Panc1 (cell line): ENCODE results near the gene PLIN5. TPM values are rescaled to one million over a fixed set of nuclear protein-coding genes. Genes with fewer than 3 reads are reported as not detected.

Source experiments
- ATAC-seq: fragments of 200-7000 bp; cut with Tn5 transposase; 2 replicates; pipeline ENCODE4 v1.9.1; 2020; ENCODE audit warnings: mild to moderate bottlenecking, moderate library complexity
- BruUV-seq: library from RNA; stranded (reverse); fragments of 400-500 nt; replicated peaks from 2 replicates; lab custom pipeline; 2021; lab: Mats Ljungman, UMichigan
- CTCF ChIA-PET: fragments of 300-600 bp; sonication (Branson Sonifier 250); formaldehyde crosslinking; loops from one replicate; lab custom pipeline; 2022; ENCODE audit warnings: antibody characterized with exemption; lab: Charles Lee
- POLR2A ChIA-PET: fragments of 300-600 bp; sonication (Branson Sonifier 250); formaldehyde crosslinking; loops from one replicate; lab custom pipeline; 2022; ENCODE audit warnings: antibody characterized with exemption; lab: Charles Lee
- DNase-seq: peaks from one replicate; pipeline ENCODE4 v3.0.0-alpha.2; 2010; ENCODE audit warnings: low read depth, low spot score
- H3K27ac ChIP-seq: 2 replicates; pipeline ENCODE4 v1.5.1; 2011; ENCODE audit warnings: mild to moderate bottlenecking, low read length, inconsistent platforms
- H3K27me3 ChIP-seq: fragments of 200-500 bp; sonication (Bioruptor generic); 2 replicates; pipeline ENCODE4 v1.6.0; 2014; ENCODE audit warnings: low read length, inconsistent platforms; ENCODE audit not compliant: control insufficient read depth, insufficient read depth
- H3K36me3 ChIP-seq: fragments of 200-500 bp; sonication (Bioruptor generic); 2 replicates; pipeline ENCODE4 v1.5.1; 2014; ENCODE audit warnings: inconsistent platforms, mild to moderate bottlenecking, low read length, moderate library complexity; ENCODE audit not compliant: control insufficient read depth, insufficient read depth
- H3K4me1 ChIP-seq: 2 replicates; pipeline ENCODE4 v1.5.1; 2011; ENCODE audit warnings: inconsistent platforms, mild to moderate bottlenecking, low read length, moderate library complexity; ENCODE audit not compliant: control insufficient read depth, insufficient read depth
- H3K4me3 ChIP-seq, 2 experiments: 2 replicates each; pipeline ENCODE4 v1.5.1; 2011 to 2012; ENCODE audit warnings: low read depth in 2 of 2, low read length in 2 of 2, mild to moderate bottlenecking in 2 of 2, inconsistent platforms in 1 of 2, moderate library complexity in 1 of 2
- H3K9me3 ChIP-seq: fragments of 200-500 bp; sonication (Bioruptor generic); 2 replicates; pipeline ENCODE4 v1.5.1; 2014; ENCODE audit warnings: low read depth, mild to moderate bottlenecking, inconsistent platforms, low read length, moderate library complexity; ENCODE audit not compliant: control insufficient read depth, insufficient read depth
- CTCF ChIP-seq: fragments of 450-650 bp; IDR thresholded peaks from 2 replicates; pipeline ENCODE4 v1.5.1; 2017; ENCODE audit warnings: mild to moderate bottlenecking
- POLR2AphosphoS5 ChIP-seq: IDR thresholded peaks from 2 replicates; pipeline ENCODE4 v1.6.1; 2012; ENCODE audit warnings: mild to moderate bottlenecking, low read depth, low read length, moderate library complexity
- REST ChIP-seq, 2 experiments: IDR thresholded peaks; 2 replicates each; pipeline ENCODE4 v1.6.1; 2011 to 2012; ENCODE audit warnings: low read depth in 2 of 2, control low read depth in 1 of 2, low read length in 1 of 2, mild to moderate bottlenecking in 1 of 2, moderate library complexity in 1 of 2; ENCODE audit not compliant: insufficient read depth in 1 of 2
- SIN3A ChIP-seq: IDR thresholded peaks from 2 replicates; pipeline ENCODE4 v1.6.1; 2012; ENCODE audit warnings: low read depth, mild to moderate bottlenecking, low read length, moderate library complexity, borderline replicate concordance; ENCODE audit not compliant: insufficient read depth
- TCF7L2 ChIP-seq: IDR thresholded peaks from 2 replicates; pipeline ENCODE4 v1.6.1; 2011; ENCODE audit warnings: mild to moderate bottlenecking, low read depth, low read length, inconsistent platforms
- in situ Hi-C: cut with HindIII; loops from 2 replicates; pipeline ENCODE4 v1.10.0; 2016; ENCODE audit warnings: low sequenced_read_pairs, low pct_unique_long_range_greater_than_20kb
- intact Hi-C: fragments of 100-400 bp; cut with micrococcal nuclease; formaldehyde crosslinking; loops from one replicate; pipeline ENCODE4 v1.10.0; 2022; ENCODE audit not compliant: unreplicated experiment
- total RNA-seq: library from RNA; stranded (reverse); gene quantifications from one replicate; pipeline ENCODE4 v1.2.1, GENCODE V29; 2021; ENCODE audit not compliant: unreplicated experiment

The PLIN5 gene
- total RNA-seq, 1 experiment from 2014 or later: 0.64 TPM

DNA sequence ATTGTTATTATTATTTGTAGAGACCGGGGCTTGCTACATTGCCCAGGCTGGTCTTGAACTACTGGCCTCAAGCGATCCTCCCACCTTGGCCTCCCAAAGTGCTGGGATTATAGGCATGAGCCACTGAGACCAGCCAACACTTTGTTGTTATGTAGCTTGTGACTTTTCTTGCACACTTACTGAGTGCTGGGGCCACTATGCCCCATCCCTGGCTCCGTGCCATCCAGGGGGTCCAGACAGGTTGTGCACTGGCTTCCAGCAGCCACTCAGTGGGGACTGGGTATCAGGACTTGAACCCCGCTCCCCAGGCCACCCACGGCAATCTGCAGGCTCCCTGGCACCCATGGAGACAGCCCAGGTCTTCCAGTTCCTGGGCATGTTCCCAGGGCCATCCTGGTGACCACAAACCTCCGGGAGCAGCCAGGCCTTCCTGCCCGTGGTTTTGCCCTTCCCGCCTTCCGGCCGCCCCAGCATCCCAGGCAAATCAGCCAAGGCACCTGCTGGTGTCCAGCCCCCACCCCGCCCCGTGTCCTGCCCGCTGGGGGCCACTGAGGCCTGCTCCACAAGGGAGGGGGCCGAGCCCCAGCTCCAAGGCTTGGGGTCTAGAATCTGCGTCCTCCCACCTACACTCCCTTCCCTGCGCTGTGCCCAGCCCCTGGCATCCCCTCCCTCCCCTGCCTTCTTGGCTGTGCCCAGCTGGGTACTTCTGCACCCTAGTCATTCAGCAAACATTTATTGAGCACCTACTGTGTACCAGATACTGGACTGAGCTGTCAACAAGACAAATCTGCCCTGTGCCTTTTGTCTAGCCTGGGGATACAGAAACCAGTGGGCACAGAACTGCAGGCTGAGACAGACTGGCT lies 48.2 kb upstream of the PLIN5 start:
- no TSS peak for BruUV-seq
- H3K27ac ChIP-seq: no peak overlapping the region
- POLR2A ChIA-PET: no interaction called here

More for the DNA sequence above, 48.2 kb upstream of the PLIN5 start:
- ATAC-seq: peak; percentile 60
- Histone ChIP-seq H3K4me3 (no peak overlapping the region), H3K27me3 (no peaks in the 10 kb centered on the region), H3K4me1 (no peaks in the 10 kb centered on the region; the same call in 1 of the 2 replicates), H3K9me3 (no peaks in the 10 kb centered on the region), H3K36me3 (no peaks in the 10 kb centered on the region; the same call in 1 of the 2 replicates)
- CTCF ChIA-PET: no interaction called here
- intact Hi-C loops: no loop called here
- TF ChIP-seq REST (IDR thresholded peaks at IDR 0.05; ENCODE audit: insufficient read depth in 1 of 2, low read depth in 2 of 2, low read length in 1 of 2): no peak
- no peak for TF ChIP-seq SIN3A
- TF ChIP-seq POLR2AphosphoS5: no peak
- TF ChIP-seq CTCF: no peak
- TF ChIP-seq TCF7L2: no peak
- in situ Hi-C loops: no loop called here
- DNase-seq: no peak
